HG02885 (cell line): Measurements from ENCODE around the gene CHAF1B.
A peak's percentile ranks its signal among the peaks of the same experiment; 100 is the strongest.
"Not testable (repeated sequence)": the region's sequence is repeated elsewhere in the genome, so short reads cannot be mapped to it uniquely, and the experiment has no call there.

Source experiments
- ATAC-seq: cut with Tn5 transposase; IDR thresholded peaks from one replicate; pipeline ENCODE4 v1.9.1; 2021; ENCODE audit warnings: mild to moderate bottlenecking; ENCODE audit not compliant: unreplicated experiment, poor library complexity

Gene CHAF1B

DNA sequence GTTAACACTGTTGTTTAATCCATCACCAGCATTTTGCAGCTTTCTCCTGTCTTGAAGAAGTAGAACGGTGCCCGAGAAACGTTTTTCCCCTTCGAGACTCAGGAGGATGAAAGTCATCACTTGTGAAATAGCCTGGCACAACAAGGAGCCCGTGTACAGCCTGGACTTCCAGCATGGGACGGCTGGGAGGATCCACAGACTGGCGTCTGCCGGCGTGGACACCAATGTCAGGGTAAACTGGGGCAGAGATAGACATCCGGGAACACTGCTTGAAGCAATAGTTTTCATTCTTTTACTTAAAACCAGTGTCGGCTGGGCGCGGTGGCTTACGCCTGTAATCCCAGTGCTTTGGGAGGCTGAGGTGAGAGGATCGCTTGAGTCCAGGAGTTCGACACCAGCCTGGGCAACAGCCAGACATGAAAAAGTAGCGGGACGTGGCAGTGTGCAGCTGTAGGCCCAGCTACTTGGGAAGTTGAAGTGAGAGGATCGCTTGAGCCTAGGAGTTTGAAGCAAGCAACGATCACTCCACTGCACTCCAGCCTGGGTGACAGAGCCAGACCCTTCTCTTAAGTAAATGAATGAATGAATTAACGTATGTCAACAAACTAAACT is 945 bp downstream of the CHAF1B start:
- no peak for ATAC-seq

DNA sequence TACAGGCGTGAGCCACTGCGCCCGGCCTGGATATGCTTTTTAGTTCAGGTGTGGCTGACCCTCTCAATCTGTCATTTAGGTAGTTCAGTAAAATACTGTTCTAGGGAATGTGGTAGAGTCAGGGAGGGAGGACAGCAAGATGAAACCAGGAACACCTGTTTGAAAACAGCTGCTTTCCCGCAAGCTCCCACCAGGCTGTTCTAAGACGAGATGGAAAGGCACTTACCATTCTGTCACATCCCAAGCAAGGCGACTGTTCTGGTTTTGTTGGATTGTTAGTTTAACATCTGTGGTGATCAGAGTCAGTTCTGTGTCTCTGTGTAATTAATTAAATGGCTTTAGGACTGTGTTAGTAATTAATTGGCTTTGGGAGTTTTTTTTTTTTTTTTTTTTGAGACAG is 2.9 kb downstream of the CHAF1B start:
- no peak for ATAC-seq

DNA sequence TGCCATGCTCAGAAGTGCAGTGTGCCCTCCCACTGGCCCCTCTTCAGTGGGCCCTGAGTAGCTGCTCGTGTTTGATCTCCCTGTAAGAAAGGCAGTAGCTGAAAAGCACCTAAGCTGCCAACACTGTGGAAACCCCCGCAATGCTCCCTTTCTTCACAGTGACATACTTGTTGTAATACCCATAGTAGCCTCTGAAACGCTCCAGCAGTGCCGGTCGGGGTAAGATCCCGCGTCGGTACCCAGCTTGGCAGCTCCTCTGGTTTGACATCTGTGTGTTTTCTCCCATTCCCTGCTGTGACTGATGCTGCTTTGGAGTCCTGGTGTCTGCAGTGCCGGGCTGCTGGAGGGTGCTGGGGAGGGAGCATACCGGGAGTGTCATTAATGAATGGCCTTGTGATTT is 3.6 kb downstream of the CHAF1B start:
- no peak for ATAC-seq

DNA sequence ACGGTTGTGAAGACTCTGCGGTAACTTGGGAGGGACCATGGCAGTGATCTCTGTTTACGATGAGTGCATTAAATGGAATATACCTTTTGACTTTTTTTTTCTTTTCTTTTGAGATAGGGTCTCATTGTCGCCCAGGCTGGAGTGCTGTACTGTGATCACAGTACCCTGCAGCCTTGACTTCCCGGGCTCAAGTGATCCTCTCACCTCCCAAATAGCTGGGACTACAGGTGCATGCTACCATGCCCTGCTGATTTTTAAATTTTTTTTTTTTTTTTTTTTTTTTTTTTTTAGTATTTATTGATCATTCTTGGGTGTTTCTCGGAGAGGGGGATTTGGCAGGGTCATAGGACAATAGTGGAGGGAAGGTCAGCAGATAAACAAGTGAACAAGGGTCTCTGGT is 6.5 kb downstream of the CHAF1B start:
- ATAC-seq, result not testable (repeated sequence)

DNA sequence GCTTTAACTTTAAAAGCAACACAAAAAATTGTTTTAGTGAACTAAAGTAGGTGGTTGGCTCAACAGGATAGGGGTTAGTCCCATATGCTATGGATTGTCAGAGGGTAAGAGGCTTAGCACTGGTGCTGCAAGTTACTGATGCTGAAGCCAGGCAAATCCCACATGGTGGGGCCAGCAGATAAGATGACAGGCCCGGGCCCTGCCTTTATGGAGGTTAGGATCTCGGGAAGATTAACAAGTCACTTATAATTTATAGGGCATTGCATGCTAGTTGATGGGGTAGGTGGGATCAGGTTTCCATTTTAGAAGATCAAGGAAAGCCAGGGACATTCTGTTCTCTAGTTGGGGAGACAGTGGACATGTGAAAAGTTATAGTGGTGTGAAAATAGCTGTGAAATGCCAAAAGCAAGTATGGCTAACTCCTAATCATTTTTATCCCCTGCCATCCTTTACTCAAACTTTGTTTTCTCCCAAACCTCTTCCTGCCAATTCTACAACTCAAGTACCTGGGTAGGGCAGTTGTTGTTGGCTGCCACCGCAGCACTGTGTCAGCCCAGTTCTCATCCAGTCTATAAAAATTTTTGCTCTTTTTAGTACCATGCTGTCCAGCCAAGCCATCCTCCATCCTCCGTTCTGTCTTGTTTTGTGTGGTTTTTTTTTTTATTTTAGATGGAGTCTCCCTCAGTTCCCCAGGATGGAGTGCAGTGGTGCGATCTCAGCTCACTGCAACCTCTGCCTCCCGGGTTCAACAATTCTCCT is 10.3 kb downstream of the CHAF1B start:
- ATAC-seq, result no peak

DNA sequence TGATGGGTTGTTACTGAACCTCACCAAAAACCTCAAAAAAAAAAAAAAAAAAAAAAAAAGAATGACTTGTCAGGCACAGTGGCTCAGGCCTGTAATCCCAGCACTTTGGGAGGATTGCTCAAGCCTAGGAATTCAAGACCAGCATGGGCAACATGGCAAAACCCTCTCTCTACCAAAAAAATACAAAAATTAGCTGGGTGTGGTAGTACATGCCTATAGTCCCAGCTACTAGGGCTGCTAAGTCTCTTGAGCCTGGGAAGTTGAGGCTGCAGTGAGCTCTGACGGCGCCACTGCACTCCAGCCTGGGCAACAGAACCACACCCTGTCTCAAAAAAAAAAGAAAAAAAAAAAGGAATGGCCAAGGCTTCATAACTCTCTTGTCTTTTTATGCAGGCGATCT is 11.1 kb downstream of the CHAF1B start:
- ATAC-seq, result no peak

DNA sequence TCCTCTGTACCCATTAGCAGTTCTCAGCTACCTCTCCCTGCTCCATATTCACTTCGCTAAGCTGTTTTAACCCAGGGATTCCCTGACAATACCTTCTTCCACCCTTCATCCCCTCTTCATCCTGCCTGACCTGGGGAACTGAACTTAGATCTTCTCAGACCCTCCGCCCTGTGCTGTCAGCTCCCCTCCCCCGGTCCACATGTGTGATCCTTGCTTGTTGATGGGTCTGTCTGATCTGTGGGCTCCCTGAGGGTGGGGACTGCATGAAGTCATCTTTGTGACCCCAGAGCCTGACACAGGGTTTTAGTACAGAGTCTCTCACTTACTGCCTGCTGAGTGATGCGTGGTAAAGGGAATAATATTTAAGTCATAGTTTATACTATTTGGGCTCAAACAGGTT is 11.8 kb downstream of the CHAF1B start:
- no peak for ATAC-seq

DNA sequence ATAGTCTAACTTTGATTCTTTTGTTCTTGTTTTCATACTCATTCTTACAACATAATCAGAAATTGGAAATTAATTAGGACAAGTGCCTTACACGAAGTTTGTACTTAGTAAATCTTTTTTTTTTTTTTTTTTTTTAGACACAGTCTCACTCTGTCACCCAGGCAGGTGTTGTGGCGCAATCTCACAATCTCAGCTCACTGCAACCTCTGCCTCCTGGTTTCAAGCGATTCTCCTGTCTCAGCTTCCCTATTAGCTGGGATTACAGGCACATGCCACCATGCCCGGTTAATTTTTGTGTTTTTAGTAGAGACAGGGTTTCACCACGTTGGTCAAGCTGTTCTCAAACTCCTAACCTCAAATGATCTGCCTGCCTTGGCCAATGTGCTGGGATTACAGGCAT is 12.4 kb downstream of the CHAF1B start:
- no peak for ATAC-seq

DNA sequence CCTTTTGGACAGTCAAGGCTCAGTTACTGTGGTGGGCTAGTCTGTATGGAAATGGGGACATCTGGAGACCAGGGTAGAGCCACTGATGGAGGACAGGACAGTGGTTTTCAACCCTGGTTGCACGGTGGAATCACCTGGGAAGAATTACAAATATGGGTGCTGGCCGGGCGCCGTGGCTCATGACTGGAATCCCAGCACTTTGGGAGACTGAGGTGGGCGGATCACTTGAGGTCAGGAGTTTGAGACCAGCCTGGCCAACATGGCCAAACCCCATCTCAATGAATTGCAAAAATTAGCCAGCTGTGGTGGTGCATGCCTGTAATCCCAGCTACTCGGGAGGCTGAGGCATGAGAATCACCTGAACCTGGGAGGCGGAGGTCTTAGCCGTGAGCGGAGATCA is 14.5 kb downstream of the CHAF1B start:
- not testable (repeated sequence) for ATAC-seq

DNA sequence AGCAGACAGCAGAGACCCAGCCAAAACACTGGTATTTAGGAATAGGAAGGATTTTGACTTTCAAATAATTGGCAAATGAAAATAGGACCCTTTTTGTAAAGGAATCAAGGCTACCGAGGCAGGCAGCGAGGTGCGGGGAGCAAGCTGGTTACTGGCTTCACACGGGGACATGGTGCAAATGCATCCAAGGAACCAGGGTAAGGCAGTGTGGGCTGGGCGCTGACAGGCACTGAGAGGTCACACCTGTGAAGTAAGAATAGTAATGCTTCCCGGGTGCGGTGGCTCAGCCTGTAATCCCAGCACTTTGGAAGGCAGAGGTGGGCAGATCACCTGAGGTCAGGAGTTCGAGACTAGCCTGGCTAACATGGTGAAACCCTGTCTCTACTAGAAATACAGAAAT is 15.5 kb downstream of the CHAF1B start:
- no peak for ATAC-seq

DNA sequence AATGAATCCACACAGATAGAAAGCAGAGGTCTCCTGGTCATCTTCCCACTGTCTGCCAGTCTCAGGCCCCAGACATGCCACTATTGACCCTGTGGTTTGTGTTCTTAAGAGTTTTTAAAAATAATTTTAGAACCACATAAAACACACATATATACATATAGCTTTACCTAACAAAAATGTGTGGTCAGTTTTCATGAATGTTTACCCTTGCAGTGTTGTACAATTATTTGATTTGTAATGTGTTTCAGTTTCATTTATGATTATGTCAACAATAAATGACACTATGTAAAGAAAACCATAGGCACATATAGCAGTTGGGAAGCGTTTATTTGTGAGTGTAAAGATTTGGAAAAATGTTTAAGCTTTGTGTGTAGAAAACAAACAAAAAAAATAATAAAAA is 17.1 kb downstream of the CHAF1B start:
- no peak for ATAC-seq

DNA sequence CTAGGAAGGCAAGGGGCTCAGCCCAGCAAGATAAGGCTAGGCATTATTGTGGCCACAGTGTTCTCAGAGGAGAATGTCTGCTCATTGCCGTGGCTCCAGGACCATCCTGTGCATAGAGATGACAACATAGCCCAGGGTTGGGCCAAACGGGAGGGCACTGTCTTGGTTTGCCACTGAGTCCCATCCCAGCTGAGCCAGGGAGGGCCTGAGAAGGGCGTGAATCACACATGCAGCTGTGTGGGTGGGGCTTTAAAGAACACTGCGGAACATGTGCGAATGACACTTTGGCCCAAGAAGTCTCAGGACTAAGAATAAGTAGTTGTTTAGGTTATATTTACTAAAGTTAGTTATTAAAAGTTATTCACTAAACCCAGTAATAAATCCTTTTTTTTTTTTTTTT is 18.5 kb downstream of the CHAF1B start:
- ATAC-seq, result no peak

DNA sequence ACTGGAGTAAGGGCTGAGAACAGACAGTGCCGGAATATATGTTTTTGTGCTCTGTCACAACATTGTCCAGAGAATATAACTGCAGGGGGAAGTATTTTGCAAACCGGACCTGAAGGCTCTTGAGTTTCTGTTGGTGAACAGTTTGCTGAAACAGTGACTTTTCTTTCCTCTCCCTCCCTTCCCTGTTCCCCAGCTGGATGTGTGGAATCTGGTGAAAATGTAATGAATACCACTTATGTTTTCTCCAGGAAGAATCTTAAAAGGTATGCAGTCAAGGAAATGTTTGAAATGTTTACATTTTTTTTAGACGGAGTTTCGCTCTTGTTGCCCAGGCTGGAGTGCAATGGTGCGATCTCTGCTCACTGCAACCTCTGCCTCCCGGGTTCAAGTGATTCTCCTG is 23.4 kb downstream of the CHAF1B start:
- ATAC-seq, result no peak

DNA sequence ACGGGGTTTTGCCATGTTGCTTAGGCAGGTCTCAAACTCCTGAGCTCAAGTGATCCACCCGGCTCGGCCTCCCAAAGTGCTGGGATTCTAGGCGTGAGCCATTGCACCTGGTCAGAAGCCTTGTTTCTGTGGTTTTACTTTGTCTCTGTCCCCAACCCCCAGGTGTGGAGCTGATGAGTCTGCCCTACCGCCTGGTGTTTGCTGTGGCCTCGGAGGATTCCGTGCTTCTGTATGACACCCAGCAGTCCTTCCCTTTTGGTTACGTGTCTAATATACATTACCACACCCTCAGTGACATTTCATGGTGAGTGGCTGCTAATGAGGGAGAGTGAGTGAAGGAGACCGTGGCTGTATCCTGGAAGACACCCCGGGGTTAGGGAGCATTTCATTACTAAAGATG is 26.1 kb downstream of the CHAF1B start:
- ATAC-seq, result no peak

DNA sequence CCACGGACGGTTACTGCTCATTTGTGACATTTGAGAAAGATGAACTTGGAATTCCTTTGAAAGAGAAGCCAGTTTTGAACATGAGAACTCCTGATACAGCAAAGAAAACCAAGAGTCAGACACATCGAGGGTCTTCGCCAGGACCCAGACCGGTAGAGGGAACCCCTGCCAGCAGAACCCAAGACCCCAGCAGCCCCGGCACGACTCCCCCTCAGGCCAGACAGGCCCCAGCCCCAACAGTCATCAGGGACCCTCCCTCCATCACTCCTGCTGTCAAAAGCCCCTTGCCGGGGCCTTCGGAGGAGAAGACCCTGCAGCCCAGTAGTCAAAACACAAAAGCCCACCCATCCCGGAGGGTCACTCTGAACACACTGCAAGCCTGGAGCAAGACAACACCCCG is 27.7 kb downstream of the CHAF1B start:
- ATAC-seq, result no peak

DNA sequence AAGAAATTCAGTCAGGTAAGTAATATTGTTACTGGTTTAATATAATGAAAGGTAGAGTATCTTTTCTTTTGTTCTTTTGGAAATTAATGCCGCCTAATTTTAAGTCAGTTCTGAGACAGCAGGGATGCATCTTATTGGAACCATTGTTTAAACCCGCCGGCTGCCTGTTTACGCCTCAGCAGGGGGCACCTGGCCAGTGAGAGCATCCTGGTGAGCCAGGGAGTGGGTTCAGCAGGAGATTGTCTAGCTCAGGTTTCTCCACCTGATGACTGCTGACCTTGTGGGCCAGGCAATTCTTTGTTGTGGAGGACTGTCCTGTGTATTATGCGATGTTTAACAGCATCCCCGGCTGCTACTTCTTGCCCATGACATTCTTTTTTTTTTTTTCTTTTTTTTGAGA is 30.2 kb downstream of the CHAF1B start:
- no peak for ATAC-seq

DNA sequence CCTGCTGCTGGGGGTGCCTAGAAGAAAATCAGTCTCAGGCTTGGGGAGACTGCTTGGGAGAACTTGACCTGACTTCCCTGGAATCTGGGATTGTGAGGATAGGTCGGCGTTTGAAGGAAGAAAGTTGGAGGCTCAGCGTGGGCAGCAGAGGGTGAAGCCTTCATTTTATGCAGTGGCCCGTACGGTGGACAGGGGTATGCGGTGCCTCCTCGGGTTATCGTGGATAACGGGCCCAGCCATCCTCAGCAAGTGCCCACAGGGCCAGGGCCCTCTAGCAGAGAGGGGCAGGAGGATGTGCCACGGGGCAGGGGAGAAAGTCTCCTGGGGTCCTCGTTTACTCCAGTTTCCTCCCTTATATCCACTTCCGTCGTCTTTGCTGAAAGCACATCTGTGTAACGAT is 34.0 kb downstream of the CHAF1B start:
- no peak for ATAC-seq

DNA sequence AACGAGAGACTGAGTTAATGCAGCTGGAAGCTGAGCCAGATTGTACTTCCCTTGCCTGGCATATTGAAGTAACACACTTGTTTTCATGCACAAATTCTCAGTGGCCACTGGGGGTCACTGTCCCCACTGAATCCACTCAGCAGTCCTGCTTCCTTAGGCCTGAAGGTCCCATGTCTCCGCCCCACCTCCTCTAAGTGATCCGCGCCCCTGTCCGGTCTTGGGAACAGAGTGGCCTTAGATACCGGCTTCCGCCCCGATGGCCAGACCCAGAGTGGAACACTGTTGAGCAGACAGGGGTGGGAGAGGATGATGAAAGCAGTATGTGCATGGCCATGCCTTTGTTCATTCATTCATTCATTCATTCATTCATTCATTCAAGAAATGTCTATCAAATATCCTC is 34.8 kb downstream of the CHAF1B start:
- ATAC-seq, result no peak

DNA sequence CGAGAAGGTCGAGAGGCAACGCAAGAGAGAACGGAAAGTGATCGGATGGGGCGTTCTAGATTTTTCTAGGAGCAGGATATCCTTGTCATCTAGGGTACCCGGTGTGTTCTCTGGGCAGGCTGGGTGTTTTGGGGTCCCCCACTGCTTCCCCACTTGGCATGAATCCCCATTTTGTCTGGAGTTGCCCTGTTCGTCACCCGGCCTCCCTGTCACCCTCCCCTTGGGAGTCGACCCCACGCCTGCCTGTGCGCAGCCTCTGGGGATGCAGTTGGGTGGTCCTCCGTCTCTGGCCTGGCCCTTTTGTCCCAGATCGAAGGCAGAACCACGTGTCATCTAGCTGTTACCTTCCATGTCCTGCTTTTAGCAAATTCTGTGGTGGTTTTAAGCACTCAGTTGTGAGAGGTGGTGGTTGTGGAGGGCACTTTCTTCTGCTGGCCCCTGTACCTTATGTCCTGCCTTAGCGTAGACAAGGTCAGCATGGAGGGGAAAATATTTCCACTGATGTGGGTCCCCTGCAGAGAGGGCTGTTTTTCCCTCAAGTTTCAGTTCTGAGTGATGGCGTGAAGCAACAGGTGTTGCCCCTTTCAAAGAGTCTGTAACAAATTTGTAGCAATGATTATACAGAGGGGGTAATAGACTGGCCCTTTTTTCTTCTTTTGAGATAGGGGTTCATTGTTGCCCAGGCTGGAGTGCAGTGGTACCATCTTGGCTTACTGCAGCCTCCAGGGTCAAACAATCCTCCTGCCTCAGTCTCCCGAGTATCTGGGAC is 35.6 kb downstream of the CHAF1B start:
- no peak for ATAC-seq

DNA sequence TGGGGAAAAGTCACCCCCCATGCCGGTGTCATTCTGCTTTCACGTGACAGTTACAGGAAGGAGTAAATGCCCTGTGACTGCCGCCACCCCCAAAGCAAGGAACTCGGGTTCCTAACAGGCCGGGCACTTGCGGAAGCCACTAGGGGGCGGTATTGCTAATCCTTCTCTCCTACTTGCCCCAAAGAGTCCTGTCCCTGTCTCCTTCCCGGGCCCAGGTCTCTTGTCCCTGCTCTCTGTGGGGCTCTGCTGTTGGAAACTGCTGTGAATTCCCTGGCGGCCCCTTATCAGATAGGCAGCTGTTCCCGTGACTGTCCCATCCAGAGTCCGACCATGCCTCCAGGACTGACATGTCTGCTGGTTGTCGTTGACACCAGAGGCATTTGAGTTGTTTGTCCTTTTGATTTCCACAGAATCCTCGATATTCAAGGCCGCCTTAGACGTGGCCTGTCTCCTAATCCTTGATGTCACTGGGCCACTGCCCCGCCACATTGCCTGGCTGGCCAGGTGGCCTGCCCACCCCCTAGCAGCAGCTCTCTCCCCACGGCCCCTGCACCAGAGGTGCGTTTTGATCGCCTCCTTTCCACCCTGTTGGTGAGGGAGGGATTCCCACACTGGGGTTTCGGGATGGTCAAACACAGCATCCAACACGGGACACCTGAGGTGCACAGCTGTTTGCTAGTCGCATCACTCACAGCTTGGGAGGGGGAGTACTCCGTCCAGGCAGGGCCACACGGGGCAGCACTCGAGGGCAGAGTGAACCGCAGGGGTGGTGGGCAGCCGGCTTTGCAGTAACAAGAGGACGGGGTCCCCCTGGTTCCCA is 37.3 kb downstream of the CHAF1B start:
- ATAC-seq, result peak; percentile 43
